GM12872 (cell line): Measurements from ENCODE around the gene GPR132.

Experiments
- CTCF ChIP-seq: IDR thresholded peaks from 3 replicates; pipeline ENCODE4 v1.5.1; 2011; ENCODE audit warnings: low read depth, mild to moderate bottlenecking, low read length, moderate library complexity; ENCODE audit not compliant: insufficient read depth

The GPR132 gene

GRCh38 chr14:105026033-105026785 lies 39.0 kb downstream of the GPR132 start:
- TF ChIP-seq CTCF: no peak

- TF ChIP-seq CTCF: no peak
Observed at GRCh38 chr14:105025429-105025828, 39.8 kb downstream of the GPR132 start.

- no peak for TF ChIP-seq CTCF
Observed at GRCh38 chr14:105023791-105024480, 41.3 kb downstream of the GPR132 start.

- no peak for TF ChIP-seq CTCF
Observed at GRCh38 chr14:105023144-105023543, 42.1 kb downstream of the GPR132 start.

GRCh38 chr14:105022276-105022670 lies 43.0 kb downstream of the GPR132 start:
- TF ChIP-seq CTCF: no peak

- no peak for TF ChIP-seq CTCF
Observed at GRCh38 chr14:105021656-105022275, 43.5 kb downstream of the GPR132 start.

GRCh38 chr14:105020815-105021655 lies 44.2 kb downstream of the GPR132 start, which contains the start of gene CDCA4:
CDCA4 (minus strand) TSS chr14:105021083; CDS start chr14:105011929, 9,154 bp downstream.
- no peak for TF ChIP-seq CTCF
